Neutrophil (primary cell): ENCODE measurements around the gene SRRM5.

Experiments used
- H3K27ac ChIP-seq: fragments of 200-600 bp; sonication (generic); 2 replicates; pipeline ENCODE4 v1.5.1; 2016; ENCODE audit warnings: mild to moderate bottlenecking, moderate library complexity
- H3K27me3 ChIP-seq: fragments of 200-600 bp; sonication (generic); 2 replicates; pipeline ENCODE4 v1.6.0; 2016; ENCODE audit warnings: mild to moderate bottlenecking
- H3K36me3 ChIP-seq: fragments of 200-600 bp; sonication (generic); 2 replicates; pipeline ENCODE4 v1.5.1; 2017
- H3K4me1 ChIP-seq, 2 experiments: fragments of 200-600 bp in 1 of 2; sonication (generic) in 1 of 2; 1 replicate in 1 of 2; 2 replicates in 1 of 2; pipeline versions ENCODE4 v1.5.1 to v1.6.1; 2013 to 2016; ENCODE audit warnings: low read depth in 1 of 2, low read length in 1 of 2, mild to moderate bottlenecking in 1 of 2, moderate library complexity in 1 of 2; ENCODE audit not compliant: control insufficient read depth in 1 of 2, insufficient read depth in 1 of 2
- H3K4me3 ChIP-seq, 2 experiments: fragments of 200-600 bp in 1 of 2; sonication (generic) in 1 of 2; 1 replicate in 1 of 2; 2 replicates in 1 of 2; pipeline ENCODE4 v1.5.1; 2013 to 2016; ENCODE audit warnings: low read depth in 1 of 2, low read length in 1 of 2, mild to moderate bottlenecking in 1 of 2, moderate library complexity in 1 of 2
- H3K9me3 ChIP-seq: fragments of 200-600 bp; sonication (generic); 2 replicates; pipeline ENCODE4 v1.5.1; 2016
- CTCF ChIP-seq: fragments of 200-600 bp; sonication (generic); IDR thresholded peaks from 2 replicates; pipeline ENCODE4 v1.5.1; 2016; ENCODE audit warnings: antibody characterized with exemption

Gene SRRM5

GRCh38 chr19:43638995-43639518 lies 27.2 kb downstream of the SRRM5 start:
- Histone ChIP-seq H3K4me1 (peaks cover 3 to 11% of the 10 kb centered on the region in 2 experiments), H3K9me3 (no peaks in the 10 kb centered on the region), H3K27me3 (peaks cover 79% of the 10 kb centered on the region), H3K4me3 (no peak overlapping the region), H3K27ac (no peak overlapping the region), H3K36me3 (no peaks in the 10 kb centered on the region)
- no peak for TF ChIP-seq CTCF

GRCh38 chr19:43639519-43640423 lies 27.9 kb downstream of the SRRM5 start, which contains the start of gene CADM4:
Gene CADM4, minus strand, starts transcription at chr19:43639850. Its CDS starts 60 bp downstream, at chr19:43639790.
- Histone ChIP-seq H3K36me3 (no peaks in the 10 kb centered on the region), H3K4me1 (peaks cover 3 to 11% of the 10 kb centered on the region in 2 experiments), H3K9me3 (no peaks in the 10 kb centered on the region), H3K27ac (no peak within 1 kb of the TSS), H3K27me3 (peaks cover 72% of the 10 kb centered on the region), H3K4me3 (peak within 1 kb of the TSS in 1 of 2 experiments; percentile 38)
- TF ChIP-seq CTCF = no peak

GRCh38 chr19:43640424-43640757 lies 28.5 kb downstream of the SRRM5 start:
- Histone ChIP-seq H3K4me3 (no peak overlapping the region), H3K4me1 (peaks cover 3 to 11% of the 10 kb centered on the region in 2 experiments), H3K27ac (no peak overlapping the region), H3K9me3 (no peaks in the 10 kb centered on the region), H3K27me3 (peaks cover 66% of the 10 kb centered on the region), H3K36me3 (no peaks in the 10 kb centered on the region)
- no peak for TF ChIP-seq CTCF

GRCh38 chr19:43641333-43641732 lies 29.4 kb downstream of the SRRM5 start:
- peaks cover 56% of the 10 kb centered on the region for H3K27me3 ChIP-seq
- H3K27ac ChIP-seq = no peak overlapping the region
- H3K36me3 ChIP-seq = peaks cover 9% of the 10 kb centered on the region
- H3K4me1 ChIP-seq = peaks cover 3 to 11% of the 10 kb centered on the region in 2 experiments
- TF ChIP-seq CTCF = no peak
- H3K4me3 ChIP-seq = no peak overlapping the region
- no peaks in the 10 kb centered on the region for H3K9me3 ChIP-seq

- Histone ChIP-seq H3K4me1 (peaks cover 3 to 11% of the 10 kb centered on the region in 2 experiments), H3K27me3 (peaks cover 44% of the 10 kb centered on the region), H3K27ac (no peak overlapping the region), H3K36me3 (peaks cover 21% of the 10 kb centered on the region), H3K4me3 (no peak overlapping the region), H3K9me3 (no peaks in the 10 kb centered on the region)
- no peak for TF ChIP-seq CTCF
Observed at GRCh38 chr19:43642531-43642930, 30.6 kb downstream of the SRRM5 start.
